ENCODE data around the gene HERC6. TPM values are rescaled to one million over a fixed set of nuclear protein-coding genes. Genes with fewer than 3 reads are reported as not detected.
"Not testable (repeated sequence)": the region's sequence is repeated elsewhere in the genome, so short reads cannot be mapped to it uniquely, and the experiment has no call there.

Gene HERC6
- total RNA-seq, 1 donor from 2014 or later, result 10.0 TPM

DNA sequence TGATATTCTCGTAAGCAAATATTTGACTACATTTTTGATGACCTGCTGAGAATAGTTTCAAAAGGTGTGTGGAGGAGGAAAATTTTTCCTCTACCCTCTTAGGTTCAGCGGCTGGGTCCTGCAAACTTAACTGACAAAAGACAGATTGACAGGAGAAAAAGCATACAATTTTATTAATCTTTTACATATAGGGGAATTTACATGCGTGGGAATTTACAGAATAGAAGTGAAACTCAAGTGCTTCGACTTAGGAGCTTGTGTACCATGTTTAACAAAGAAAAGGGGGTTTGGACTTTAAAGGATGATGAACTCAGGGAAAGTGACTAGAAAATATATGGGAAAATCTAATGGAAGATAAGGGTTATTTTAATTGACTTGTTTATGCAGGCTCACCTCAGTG is 2.5 kb downstream of the HERC6 start:
- no peak for DNase-seq (ENCODE audit: low spot score)
- intact Hi-C loops (cut with DNase I), result no loop called here

DNA sequence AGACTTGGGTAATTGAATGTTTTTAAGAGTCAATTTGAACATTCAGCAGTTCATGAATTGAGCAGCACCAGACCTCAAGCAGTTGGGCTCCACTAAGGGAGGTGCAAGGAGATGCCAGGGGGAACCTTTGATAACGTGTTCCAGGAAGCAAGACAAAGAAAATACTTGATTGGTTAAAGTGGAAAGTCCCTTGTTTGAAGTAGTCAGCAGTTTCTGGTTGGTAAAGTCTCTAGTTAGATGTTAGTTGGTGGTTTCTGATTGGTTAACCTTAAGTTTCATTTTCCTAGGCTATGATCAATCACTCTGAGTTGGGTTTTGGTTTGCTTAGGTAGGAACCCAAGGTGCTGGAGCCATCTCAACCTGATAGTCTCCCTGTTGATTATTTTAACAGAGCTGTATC is 4.0 kb downstream of the HERC6 start:
- intact Hi-C loops (cut with DNase I), result no loop called here
- DNase-seq (ENCODE audit: low spot score), result no peak

- no peak for DNase-seq (ENCODE audit: low spot score)
- intact Hi-C loops (cut with DNase I), result no loop called here
Measured at GRCh38 chr4:88390128-88390527, 11.5 kb downstream of the HERC6 start.

DNA sequence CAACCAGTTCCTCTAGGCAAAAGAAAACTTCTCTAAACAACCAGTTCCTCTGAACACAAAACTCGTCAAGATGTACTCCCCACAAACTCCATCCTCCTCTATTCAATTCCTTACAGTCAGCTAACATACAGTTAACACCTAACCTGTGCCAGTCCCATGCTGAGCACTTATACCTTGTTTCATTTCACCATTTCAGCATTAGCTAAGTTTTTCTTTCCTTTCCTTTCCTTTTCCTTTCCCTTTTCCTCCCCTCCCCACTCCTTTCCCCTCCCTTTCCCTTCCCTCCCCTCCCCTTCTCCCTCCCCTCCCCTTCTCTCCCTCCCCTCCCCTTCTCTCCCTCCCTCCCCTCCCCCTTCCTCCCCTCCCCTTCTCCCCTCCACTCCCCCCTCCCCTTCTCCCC is 13.1 kb downstream of the HERC6 start:
- intact Hi-C loops (cut with DNase I), result no loop called here
- no peak for DNase-seq (ENCODE audit: low spot score)

DNA sequence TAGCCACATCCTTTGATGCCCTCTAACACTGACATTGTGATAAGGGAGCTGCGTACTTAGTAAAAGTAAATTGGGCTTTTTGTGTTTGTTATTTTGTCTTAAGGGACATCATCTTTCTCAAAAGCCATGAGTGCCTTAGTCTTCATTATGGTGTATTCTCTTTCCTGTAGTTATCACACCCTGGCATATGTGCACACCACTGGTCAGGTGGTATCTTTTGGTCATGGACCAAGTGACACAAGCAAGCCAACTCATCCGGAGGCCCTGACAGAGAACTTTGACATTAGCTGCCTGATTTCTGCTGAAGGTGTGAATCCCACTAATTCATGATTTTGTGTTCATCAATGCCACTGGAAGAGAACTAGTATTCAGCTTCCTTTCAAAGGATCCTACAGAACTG is 18.0 kb downstream of the HERC6 start:
- intact Hi-C loops (cut with DNase I), result no loop called here
- DNase-seq (ENCODE audit: low spot score), result no peak

GRCh38 chr4:88398381-88398780 is 19.7 kb downstream of the HERC6 start:
- intact Hi-C loops (cut with DNase I), result no loop called here
- no peak for DNase-seq (ENCODE audit: low spot score)

DNA sequence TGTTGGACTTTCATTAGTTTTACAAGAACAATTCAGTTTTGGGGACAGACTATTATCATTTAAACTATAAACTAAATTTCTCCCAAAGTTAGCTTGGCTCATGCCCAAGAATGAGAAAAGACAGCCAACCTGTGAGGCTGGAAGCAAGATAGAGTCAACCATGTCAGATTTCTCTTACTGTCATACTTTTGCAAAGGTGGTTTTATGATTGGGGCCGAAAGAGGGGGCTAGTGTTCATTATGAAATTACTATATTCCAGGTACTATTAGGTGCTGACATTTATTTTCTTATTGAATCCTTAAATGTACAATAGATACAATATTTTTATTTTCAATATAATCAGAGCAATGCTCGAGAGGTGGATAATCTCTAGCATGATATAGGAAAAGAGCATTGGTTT is 30.6 kb downstream of the HERC6 start:
- no peak for DNase-seq (ENCODE audit: low spot score)
- intact Hi-C loops (cut with DNase I), result no loop called here

DNA sequence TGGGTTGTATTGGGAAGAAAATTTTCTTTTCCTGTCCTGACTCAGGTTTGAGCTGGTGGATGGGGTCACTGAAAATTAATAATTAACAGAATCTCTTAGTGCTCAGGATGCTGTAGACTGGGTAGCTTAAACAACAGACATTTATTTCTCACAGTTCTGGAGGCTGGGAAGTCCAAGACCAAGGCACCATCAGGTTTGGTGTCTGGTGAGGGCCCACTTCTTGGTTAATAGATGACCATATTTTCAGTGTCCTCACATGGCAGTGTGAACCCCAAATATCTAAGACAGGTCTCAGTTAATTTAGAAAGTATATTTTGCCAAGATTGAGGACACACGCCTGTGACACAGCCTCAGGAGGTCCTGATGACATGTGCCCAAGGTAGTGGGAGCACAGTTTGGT is 31.1 kb downstream of the HERC6 start:
- DNase-seq (ENCODE audit: low spot score), result no peak
- intact Hi-C loops (cut with DNase I), result no loop called here

DNA sequence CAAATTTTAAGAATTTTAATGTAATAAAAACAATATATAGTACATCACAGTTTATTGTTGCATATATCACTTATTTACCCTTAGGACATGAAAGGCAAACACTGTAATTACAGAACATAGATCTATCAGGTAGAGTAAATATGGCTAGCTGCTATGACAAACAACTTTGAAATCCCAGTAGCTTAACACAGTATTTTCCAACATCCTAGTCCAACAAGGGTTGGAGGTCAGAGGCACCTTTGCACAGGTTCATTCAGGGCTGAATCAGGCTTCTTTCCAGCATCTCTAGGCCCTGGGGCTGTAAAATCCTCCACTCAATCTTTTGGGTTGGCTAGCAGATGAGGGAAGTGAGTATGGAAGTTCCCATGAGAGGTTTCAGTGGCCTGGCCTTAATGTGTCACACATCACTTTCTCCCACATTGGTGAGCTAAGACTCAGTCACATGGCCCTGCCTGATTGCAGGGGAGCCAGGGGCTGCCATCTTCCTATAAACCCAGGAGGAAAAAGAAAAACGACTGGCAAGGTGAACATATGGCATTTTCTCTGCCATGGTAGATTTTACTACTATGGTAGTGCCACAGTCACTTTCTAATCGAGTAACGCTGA is 32.9 kb downstream of the HERC6 start:
- intact Hi-C loops (cut with DNase I), result no loop called here
- DNase-seq (ENCODE audit: low spot score), result no peak

DNA sequence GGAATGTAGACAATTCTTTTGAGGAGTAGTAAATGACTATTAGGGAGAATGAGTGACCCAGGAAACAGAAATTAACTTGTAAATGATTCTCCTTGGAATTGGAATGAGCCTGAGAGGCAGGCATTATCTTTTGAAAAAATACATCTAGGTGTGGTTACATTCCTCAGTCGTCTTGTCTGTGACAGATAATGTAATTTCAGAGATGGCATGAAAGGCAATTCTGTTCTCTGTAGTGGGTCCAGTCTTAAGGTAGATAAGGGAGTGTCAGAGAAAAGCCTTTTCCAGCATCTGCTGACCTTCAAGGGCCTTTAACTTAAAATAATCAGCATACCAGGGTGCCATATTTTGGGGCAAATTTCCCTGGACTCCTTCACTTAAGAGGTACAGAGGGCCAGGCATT is 35.1 kb downstream of the HERC6 start:
- no peak for DNase-seq (ENCODE audit: low spot score)
- intact Hi-C loops (cut with DNase I), result no loop called here

DNA sequence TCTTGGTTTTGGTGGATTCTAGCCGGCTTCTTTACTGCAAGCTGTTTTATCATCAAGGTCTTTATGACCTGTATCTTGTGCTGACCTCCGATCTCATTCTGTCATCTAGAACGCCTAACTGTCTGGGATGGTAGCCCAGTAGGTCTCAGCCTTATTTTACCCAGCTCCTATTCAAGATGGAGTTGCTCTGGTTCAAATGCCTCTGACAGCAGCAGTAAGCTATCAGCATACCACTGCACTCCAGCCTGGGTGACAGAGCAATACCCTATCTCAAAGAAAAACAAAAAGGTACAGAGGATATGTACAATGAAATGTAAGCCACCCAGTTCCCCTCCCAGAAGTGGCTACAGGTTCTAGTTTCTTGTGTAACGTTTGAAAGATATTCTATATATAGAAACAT is 36.1 kb downstream of the HERC6 start:
- no peak for DNase-seq (ENCODE audit: low spot score)
- intact Hi-C loops (cut with DNase I), result no loop called here

DNA sequence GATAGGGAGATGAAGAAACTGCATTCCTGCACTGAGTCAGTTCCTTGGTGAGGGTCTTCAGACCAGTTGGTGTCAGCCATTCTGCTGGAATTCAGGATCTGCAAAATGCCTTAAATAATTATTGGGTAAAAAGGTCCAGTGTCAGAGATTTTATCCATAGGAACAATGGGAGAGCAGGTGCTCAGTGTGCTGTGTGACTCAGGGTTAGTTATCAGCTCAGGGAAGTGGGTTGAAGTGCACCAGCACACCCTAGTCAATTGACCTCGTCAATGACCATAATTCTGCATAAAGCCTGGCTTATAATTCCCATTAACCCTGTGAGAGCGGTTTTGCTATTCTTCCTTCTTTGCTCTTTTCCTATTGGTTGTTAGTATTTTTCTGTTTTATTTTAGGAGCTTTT is 37.3 kb downstream of the HERC6 start:
- DNase-seq (ENCODE audit: low spot score), result no peak
- intact Hi-C loops (cut with DNase I), result no loop called here

GRCh38 chr4:88418411-88418810 is 39.8 kb downstream of the HERC6 start:
- no peak for DNase-seq (ENCODE audit: low spot score)
- intact Hi-C loops (cut with DNase I), result no loop called here

GRCh38 chr4:88419874-88420273 is 41.2 kb downstream of the HERC6 start:
- intact Hi-C loops (cut with DNase I), result no loop called here
- no peak for DNase-seq (ENCODE audit: low spot score)

DNA sequence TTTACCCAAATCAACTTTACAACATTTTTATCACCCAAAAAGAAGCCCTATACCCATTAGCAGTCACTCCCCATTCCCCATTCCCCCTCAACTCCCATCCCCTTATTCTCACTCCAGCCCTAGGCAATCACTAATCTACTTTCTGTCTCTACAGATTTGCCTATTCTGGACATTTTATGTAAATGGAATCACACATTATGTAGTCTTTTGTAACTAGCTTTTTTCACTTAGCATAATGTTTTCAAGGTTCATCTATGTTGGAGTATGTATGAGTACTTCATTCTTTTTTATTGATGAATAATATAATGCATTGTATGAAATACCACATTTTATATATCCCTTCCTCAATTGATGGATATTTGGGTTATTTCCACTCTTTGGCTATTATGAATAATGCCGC is 42.2 kb downstream of the HERC6 start:
- intact Hi-C loops (cut with DNase I), result no loop called here
- no peak for DNase-seq (ENCODE audit: low spot score)

DNA sequence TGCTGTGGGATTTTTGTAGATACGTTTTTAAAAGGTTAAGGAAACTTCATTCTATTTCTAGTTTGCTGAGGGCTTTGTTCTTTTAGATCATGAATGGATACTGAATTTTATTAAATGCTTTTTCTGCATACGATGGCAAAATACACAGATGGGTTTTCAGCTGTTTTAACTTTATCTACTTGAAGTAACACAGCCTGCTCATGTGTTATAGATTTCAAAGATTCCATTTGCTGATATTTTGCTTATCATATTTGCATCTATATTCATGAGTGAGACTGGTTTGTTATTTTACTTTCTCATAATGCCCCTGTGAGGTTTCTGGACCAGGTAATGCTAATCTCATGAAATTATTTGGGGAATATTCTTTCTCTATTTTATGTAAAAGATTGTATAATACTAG is 43.8 kb downstream of the HERC6 start:
- no peak for DNase-seq (ENCODE audit: low spot score)
- intact Hi-C loops (cut with DNase I), result no loop called here

GRCh38 chr4:88429401-88429800 is 50.7 kb downstream of the HERC6 start:
- intact Hi-C loops (cut with DNase I), result no loop called here
- no peak for DNase-seq (ENCODE audit: low spot score)

- intact Hi-C loops (cut with DNase I), result no loop called here
Measured at GRCh38 chr4:88435987-88436693, 57.5 kb downstream of the HERC6 start.

DNA sequence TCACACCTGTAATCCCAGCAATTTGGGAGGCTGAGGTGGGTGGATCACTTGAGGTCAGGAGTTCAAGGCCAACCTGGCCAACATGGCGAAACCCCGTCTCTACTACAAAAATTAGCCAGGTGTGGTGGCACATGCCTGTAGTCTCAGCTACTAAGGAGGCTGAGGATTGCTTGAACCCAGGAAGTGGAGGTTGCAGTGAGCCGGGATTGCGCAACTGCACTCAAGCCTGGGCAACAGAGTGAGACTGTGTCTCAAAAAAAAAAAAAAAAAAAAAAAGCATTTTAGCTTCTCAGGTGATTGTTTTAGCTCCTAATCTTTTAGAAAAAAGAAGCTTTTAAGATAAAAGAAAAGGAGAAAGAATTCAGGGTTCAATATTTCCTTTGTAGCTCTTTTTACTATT is 59.2 kb downstream of the HERC6 start:
- DNase-seq (ENCODE audit: low spot score); intact Hi-C loops (cut with DNase I): not testable (repeated sequence)

More at GRCh38 chr4:88435987-88436693, 57.5 kb downstream of the HERC6 start:
- no peak for DNase-seq (ENCODE audit: low spot score)

DNA sequence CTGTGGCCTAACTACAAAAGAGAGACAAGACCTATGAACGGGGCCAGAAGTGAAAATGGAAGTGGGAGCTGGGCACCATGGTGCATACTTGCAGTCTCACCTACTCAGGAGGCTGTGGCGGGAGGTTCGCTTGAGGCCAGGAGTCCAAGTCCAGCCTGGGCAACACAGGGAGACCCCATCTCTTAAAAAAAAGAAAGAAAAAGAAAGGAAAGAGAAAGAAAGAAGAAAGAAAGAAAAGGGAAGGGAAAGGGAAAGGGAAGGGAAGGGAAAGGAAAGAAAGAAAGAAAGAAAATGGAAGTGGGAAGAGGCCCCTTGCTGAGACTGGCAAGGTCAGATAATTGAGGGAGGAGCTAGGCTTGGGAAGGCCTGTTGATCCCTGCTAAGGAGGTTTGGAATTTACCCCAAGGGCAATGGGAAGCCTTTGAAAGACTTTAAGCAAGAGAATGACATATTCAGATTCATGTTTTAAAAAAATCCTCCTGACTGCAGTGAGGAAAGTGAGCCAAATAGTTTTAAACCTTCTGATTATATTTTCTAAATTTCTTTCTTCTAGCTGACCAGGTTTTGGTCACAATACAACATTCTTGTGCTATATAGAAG is 60.6 kb downstream of the HERC6 start:
- no peak for DNase-seq (ENCODE audit: low spot score)
- intact Hi-C loops (cut with DNase I), result no loop called here

GRCh38 chr4:88440146-88440545 is 61.5 kb downstream of the HERC6 start:
- no peak for DNase-seq (ENCODE audit: low spot score)
- intact Hi-C loops (cut with DNase I), result no loop called here
